H9 (cell line): Measurements from ENCODE around the gene ANHX. TPM values are rescaled to one million over a fixed set of nuclear protein-coding genes. Genes with fewer than 3 reads are reported as not detected.

ENCODE experiments used
- DNase-seq: peaks from one replicate; pipeline ENCODE4 v3.0.0-alpha.2; 2017
- H2AFZ ChIP-seq: one replicate; pipeline ENCODE4 v1.6.1; 2013; ENCODE audit warnings: mild to moderate bottlenecking, low read length, control low read depth, moderate library complexity
- H2AK5ac ChIP-seq: 2 replicates; pipeline ENCODE4 v1.6.1; 2013; ENCODE audit warnings: low read length, control low read depth, mixed read lengths; ENCODE audit not compliant: insufficient read length
- H2BK120ac ChIP-seq: one replicate; pipeline ENCODE4 v1.6.1; 2013; ENCODE audit warnings: low read depth, mild to moderate bottlenecking, low read length, control low read depth, inconsistent platforms; ENCODE audit not compliant: poor library complexity, severe bottlenecking
- H2BK12ac ChIP-seq: 2 replicates; pipeline ENCODE4 v1.6.1; 2013; ENCODE audit warnings: low read length, control low read depth, mixed read lengths, low read depth; ENCODE audit not compliant: insufficient read length
- H2BK15ac ChIP-seq: 2 replicates; pipeline ENCODE4 v1.6.1; 2013; ENCODE audit warnings: low read depth, low read length, control low read depth
- H2BK20ac ChIP-seq: one replicate; pipeline ENCODE4 v1.6.1; 2013; ENCODE audit warnings: low read depth, mild to moderate bottlenecking, low read length, control low read depth, inconsistent platforms; ENCODE audit not compliant: poor library complexity, severe bottlenecking
- H2BK5ac ChIP-seq: 2 replicates; pipeline ENCODE4 v1.6.1; 2013; ENCODE audit warnings: low read length, control low read depth, mixed read lengths; ENCODE audit not compliant: insufficient read length
- H3K14ac ChIP-seq: 2 replicates; pipeline ENCODE4 v1.6.1; 2013; ENCODE audit warnings: low read length, control low read depth; ENCODE audit not compliant: insufficient read depth
- H3K18ac ChIP-seq: 2 replicates; pipeline ENCODE4 v1.6.1; 2013; ENCODE audit warnings: low read depth, mild to moderate bottlenecking, mixed read lengths, low read length, control low read depth; ENCODE audit not compliant: insufficient read length
- H3K23ac ChIP-seq: 2 replicates; pipeline ENCODE4 v1.6.1; 2013; ENCODE audit warnings: low read length, control low read depth, mixed read lengths, low read depth; ENCODE audit not compliant: insufficient read length
- H3K23me2 ChIP-seq: 2 replicates; pipeline ENCODE4 v1.6.1; 2013; ENCODE audit warnings: low read depth, mild to moderate bottlenecking, mixed read lengths, low read length, control low read depth; ENCODE audit not compliant: insufficient read length, poor library complexity, severe bottlenecking
- H3K27ac ChIP-seq: 2 replicates; pipeline ENCODE4 v1.5.1; 2013; ENCODE audit warnings: low read length, control low read depth, mixed read lengths, low read depth; ENCODE audit not compliant: insufficient read length
- H3K27me3 ChIP-seq: 2 replicates; pipeline ENCODE4 v1.6.1; 2013; ENCODE audit warnings: low read length, control low read depth, inconsistent platforms; ENCODE audit not compliant: insufficient read depth
- H3K4ac ChIP-seq: 2 replicates; pipeline ENCODE4 v1.6.1; 2013; ENCODE audit warnings: low read depth, mild to moderate bottlenecking, control low read depth, inconsistent platforms, low read length, moderate library complexity
- H3K4me1 ChIP-seq: 2 replicates; pipeline ENCODE4 v1.6.1; 2013; ENCODE audit warnings: low read length, control low read depth, inconsistent platforms; ENCODE audit not compliant: insufficient read depth
- H3K4me2 ChIP-seq: 2 replicates; pipeline ENCODE4 v1.6.1; 2013; ENCODE audit warnings: low read length, control low read depth, mixed read lengths; ENCODE audit not compliant: insufficient read length, insufficient read depth
- H3K56ac ChIP-seq: 2 replicates; pipeline ENCODE4 v1.6.1; 2013; ENCODE audit warnings: low read depth, mild to moderate bottlenecking, mixed read lengths, low read length, control low read depth; ENCODE audit not compliant: insufficient read length
- H3K79me1 ChIP-seq: 2 replicates; pipeline ENCODE4 v1.6.1; 2013; ENCODE audit warnings: low read depth, mild to moderate bottlenecking, moderate library complexity, low read length, control low read depth, inconsistent platforms; ENCODE audit not compliant: insufficient read depth, poor library complexity, severe bottlenecking
- H3K79me2 ChIP-seq: 2 replicates; pipeline ENCODE4 v1.6.1; 2013; ENCODE audit warnings: low read length, control low read depth, inconsistent platforms; ENCODE audit not compliant: insufficient read depth
- H3K9ac ChIP-seq: 2 replicates; pipeline ENCODE4 v1.6.1; 2013; ENCODE audit warnings: low read length, control low read depth, mixed read lengths; ENCODE audit not compliant: insufficient read length; ENCODE audit errors: extremely low read depth
- H3K9me3 ChIP-seq: one replicate; pipeline ENCODE4 v1.6.1; 2013; ENCODE audit warnings: low read depth, low read length, inconsistent platforms; ENCODE audit not compliant: control insufficient read depth
- H3T11ph ChIP-seq: one replicate; pipeline ENCODE4 v1.6.1; 2013; ENCODE audit warnings: mild to moderate bottlenecking, low read length, control low read depth, inconsistent platforms
- H4K20me1 ChIP-seq: one replicate; pipeline ENCODE4 v1.6.1; 2013; ENCODE audit not compliant: control insufficient read depth, insufficient read length, insufficient read depth
- H4K5ac ChIP-seq: 2 replicates; pipeline ENCODE4 v1.6.1; 2013; ENCODE audit warnings: low read depth, mild to moderate bottlenecking, mixed read lengths, low read length, control low read depth; ENCODE audit not compliant: insufficient read length
- H4K8ac ChIP-seq: replicated peaks from 2 replicates; pipeline ENCODE4 v1.6.1; 2013; ENCODE audit warnings: low read length, control low read depth, mixed read lengths, low read depth; ENCODE audit not compliant: insufficient read length
- H4K91ac ChIP-seq: 2 replicates; pipeline ENCODE4 v1.6.1; 2013; ENCODE audit warnings: low read depth, mild to moderate bottlenecking, moderate library complexity, mixed read lengths, low read length, control low read depth; ENCODE audit not compliant: insufficient read length
- H3K27ac Mint-ChIP-seq, 3 experiments: 2 replicates in 2 of 3; 3 replicates in 1 of 3; pipeline ENCODE4 v1.8.0; 2020 to 2021; ENCODE audit warnings: mixed read lengths in 3 of 3, mild to moderate bottlenecking in 1 of 3, moderate library complexity in 1 of 3
- H3K27me3 Mint-ChIP-seq: 2 replicates; pipeline ENCODE4 v1.8.0; 2021; ENCODE audit warnings: low read depth, mild to moderate bottlenecking, moderate library complexity, mixed read lengths
- H3K36me3 Mint-ChIP-seq, 3 experiments: 2 replicates in 2 of 3; 3 replicates in 1 of 3; pipeline ENCODE4 v1.8.0; 2020 to 2021; ENCODE audit warnings: low read depth in 3 of 3, mixed read lengths in 3 of 3; ENCODE audit not compliant: insufficient read depth in 1 of 3
- H3K4me1 Mint-ChIP-seq, 2 experiments: 2 replicates each; pipeline ENCODE4 v1.8.0; 2020; ENCODE audit warnings: mixed read lengths in 2 of 2
- H3K4me3 Mint-ChIP-seq, 2 experiments: 2 replicates in 1 of 2; 3 replicates in 1 of 2; pipeline ENCODE4 v1.8.0; 2020 to 2021; ENCODE audit warnings: mild to moderate bottlenecking in 2 of 2, mixed read lengths in 2 of 2, moderate library complexity in 1 of 2
- H3K9me3 Mint-ChIP-seq, 2 experiments: 2 replicates in 1 of 2; 3 replicates in 1 of 2; pipeline ENCODE4 v1.8.0; 2020; ENCODE audit warnings: mild to moderate bottlenecking in 2 of 2, mixed read lengths in 2 of 2, moderate library complexity in 1 of 2
- CTCF ChIP-seq: fragments of 200-600 bp; sonication (generic); conservative IDR thresholded peaks from 3 replicates; pipeline ENCODE4 v1.8.0; 2021; ENCODE audit warnings: antibody characterized with exemption, mild to moderate bottlenecking
- WGBS: extraction: QIAGEN DNeasy Blood & Tissue Kit; methylation state at CpG from one replicate; pipeline ENCODE4 v1.1.7; 2013; ENCODE audit warnings: missing lambda C conversion rate, low lambda C conversion rate, mixed read lengths; ENCODE audit not compliant: insufficient read length; ENCODE audit errors: extremely low coverage; 5-methylcytosine and 5-hydroxymethylcytosine counted together
- total RNA-seq: library from RNA; stranded (reverse); gene quantifications from 2 replicates; pipeline ENCODE4 v1.2.1, GENCODE V29; 2021

Gene ANHX
- total RNA-seq, 1 experiment from 2014 or later, result not detected

GRCh38 chr12:133206390-133206789, 29.3 kb downstream of the ANHX start:
- H3K9me3 Mint-ChIP-seq, result peaks cover 93 to 96% of the 10 kb centered on the region in 2 experiments

More at GRCh38 chr12:133206390-133206789, 29.3 kb downstream of the ANHX start:
- no peak overlapping the region for H3K27ac Mint-ChIP-seq
- no peak overlapping the region for H2BK12ac ChIP-seq
- no peak overlapping the region for H3K4me3 Mint-ChIP-seq
- no CpG with 5 or more reads among the region's 2 CpGs for WGBS
- no peak overlapping the region for H3K18ac ChIP-seq
- no peak overlapping the region for H3K27ac ChIP-seq
- no peaks in the 10 kb centered on the region for H3K79me1 ChIP-seq
- H2BK120ac ChIP-seq, result no peak overlapping the region
- no peaks in the 10 kb centered on the region for H3K27me3 ChIP-seq
- H3K4me1 Mint-ChIP-seq, result no peaks in the 10 kb centered on the region
- H3K4me1 ChIP-seq, result no peaks in the 10 kb centered on the region
- H3K23me2 ChIP-seq, result no peaks in the 10 kb centered on the region
- no peaks in the 10 kb centered on the region for H4K20me1 ChIP-seq
- no peak overlapping the region for H3K23ac ChIP-seq
- H2AFZ ChIP-seq, result no peak overlapping the region
- H4K8ac ChIP-seq, result no peak overlapping the region
- H3K36me3 Mint-ChIP-seq, result peaks cover 50 to 60% (median 51%) of the 10 kb centered on the region in 3 experiments
- no peak overlapping the region for H3K56ac ChIP-seq
- no peak overlapping the region for H3T11ph ChIP-seq
- H2BK15ac ChIP-seq, result no peak overlapping the region
- no peak overlapping the region for H3K4ac ChIP-seq
- no peak overlapping the region for H2BK20ac ChIP-seq
- H3K9me3 ChIP-seq, result peaks cover 81% of the 10 kb centered on the region
- no peak for TF ChIP-seq CTCF
- no peak overlapping the region for H3K9ac ChIP-seq
- no peak overlapping the region for H3K14ac ChIP-seq
- DNase-seq, result no peak
- no peaks in the 10 kb centered on the region for H3K79me2 ChIP-seq
- no peak overlapping the region for H4K91ac ChIP-seq
- H3K4me2 ChIP-seq, result no peak overlapping the region
- no peak overlapping the region for H2BK5ac ChIP-seq
- peaks cover 20% of the 10 kb centered on the region for H3K27me3 Mint-ChIP-seq
- no peak overlapping the region for H4K5ac ChIP-seq
- no peak overlapping the region for H2AK5ac ChIP-seq
